OCI-LY7 (cell line): Measurements from ENCODE around the gene KIF14. TPM values are rescaled to one million over a fixed set of nuclear protein-coding genes. Genes with fewer than 3 reads are reported as not detected.
A peak's percentile ranks its signal among the peaks of the same experiment; 100 is the strongest.
"Not testable (repeated sequence)": the region's sequence is repeated elsewhere in the genome, so short reads cannot be mapped to it uniquely, and the experiment has no call there.

Source experiments
- BruUV-seq: library from RNA; stranded (reverse); fragments of 400-500 nt; replicated peaks from 2 replicates; lab custom pipeline; 2021; lab: Mats Ljungman, UMichigan
- CTCF ChIA-PET: fragments of 300-600 bp; sonication (Branson Sonifier 250); formaldehyde crosslinking; loops from one replicate; lab custom pipeline; 2022; ENCODE audit warnings: antibody characterized with exemption; ENCODE audit not compliant: unreplicated experiment; lab: Charles Lee
- POLR2A ChIA-PET: fragments of 300-600 bp; sonication (Branson Sonifier 250); formaldehyde crosslinking; loops from one replicate; lab custom pipeline; 2022; ENCODE audit warnings: antibody characterized with exemption; lab: Charles Lee
- DNase-seq: peaks from one replicate; pipeline ENCODE4 v3.0.0-alpha.2; 2015; ENCODE audit warnings: low spot score
- H2AFZ ChIP-seq: fragments of 200-600 bp; sonication (generic), shearing (Covaris generic); 2 replicates; pipeline ENCODE4 v1.6.1; 2014; ENCODE audit warnings: mild to moderate bottlenecking, antibody characterized with exemption, low read length, moderate library complexity
- H3K27ac ChIP-seq: fragments of 200-600 bp; sonication (generic); 2 replicates; pipeline ENCODE4 v1.5.1; 2014; ENCODE audit warnings: mixed run types, low read depth, mild to moderate bottlenecking, moderate library complexity, low read length, inconsistent platforms; ENCODE audit not compliant: poor library complexity, severe bottlenecking
- H3K36me3 ChIP-seq: fragments of 200-600 bp; sonication (generic); 2 replicates; pipeline ENCODE4 v1.6.1; 2014; ENCODE audit warnings: mild to moderate bottlenecking, antibody characterized with exemption, low read length, moderate library complexity, mixed read lengths; ENCODE audit not compliant: insufficient read depth
- H3K4me1 ChIP-seq: fragments of 200-600 bp; sonication (generic); 2 replicates; pipeline ENCODE4 v1.5.1; 2014; ENCODE audit warnings: mild to moderate bottlenecking, low read length; ENCODE audit not compliant: insufficient read depth, poor library complexity, severe bottlenecking
- H3K4me2 ChIP-seq: fragments of 200-600 bp; sonication (generic); 2 replicates; pipeline ENCODE4 v1.6.1; 2014; ENCODE audit warnings: mild to moderate bottlenecking, low read length
- H3K4me3 ChIP-seq: fragments of 200-600 bp; sonication (generic); 2 replicates; pipeline ENCODE4 v1.5.1; 2014; ENCODE audit warnings: mild to moderate bottlenecking, low read depth, low read length; ENCODE audit not compliant: poor library complexity, severe bottlenecking
- H3K79me2 ChIP-seq: fragments of 200-600 bp; sonication (generic); 2 replicates; pipeline ENCODE4 v1.6.1; 2016; ENCODE audit warnings: low read depth, mild to moderate bottlenecking, low read length, moderate library complexity, mixed read lengths; ENCODE audit not compliant: insufficient read depth
- H3K9me2 ChIP-seq: fragments of 200-600 bp; sonication (generic); 2 replicates; pipeline ENCODE4 v1.6.1; 2016; ENCODE audit warnings: mild to moderate bottlenecking, low read length, mixed read lengths; ENCODE audit not compliant: insufficient read depth
- H3K9me3 ChIP-seq: fragments of 200-600 bp; sonication (generic); 2 replicates; pipeline ENCODE4 v1.6.1; 2014; ENCODE audit warnings: mild to moderate bottlenecking, mixed run types, low read length, mixed read lengths
- H4K20me1 ChIP-seq: fragments of 200-600 bp; sonication (generic); 2 replicates; pipeline ENCODE4 v1.6.1; 2014; ENCODE audit warnings: mild to moderate bottlenecking, antibody characterized with exemption, low read length, moderate library complexity, mixed read lengths; ENCODE audit not compliant: insufficient read depth
- CTCF ChIP-seq: fragments of 200-600 bp; sonication (generic); conservative IDR thresholded peaks from 2 replicates; pipeline ENCODE4 v1.5.1; 2014; ENCODE audit warnings: mild to moderate bottlenecking, antibody characterized with exemption, low read length, moderate library complexity, mixed read lengths
- EZH2phosphoT487 ChIP-seq: fragments of 200-600 bp; sonication (generic); IDR thresholded peaks from 2 replicates; pipeline ENCODE4 v1.6.1; 2018; ENCODE audit warnings: low read depth, borderline replicate concordance, mild to moderate bottlenecking, mixed run types, antibody characterized with exemption, low read length, moderate library complexity, mixed read lengths
- intact Hi-C: fragments of 100-400 bp; cut with micrococcal nuclease; formaldehyde crosslinking; loops from one replicate; pipeline ENCODE4 v1.10.0; 2022; ENCODE audit not compliant: unreplicated experiment
- total RNA-seq, 2 experiments: library from RNA; depleted of rRNA in 1 of 2; stranded (reverse); fragments of >200 nt in 1 of 2; shearing (Covaris generic) in 1 of 2; gene quantifications; 2 replicates each; pipeline ENCODE4 v1.2.3, GENCODE V29; 2014 to 2022

The KIF14 gene
- total RNA-seq, 2 experiments from 2014 or later: 15.0 to 20.1 TPM

GRCh38 chr1:200556002-200556401 is 64.5 kb downstream of the KIF14 start:
- Histone ChIP-seq H3K9me2 (no peaks in the 10 kb centered on the region), H3K4me2 (no peak overlapping the region), H3K4me1 (no peaks in the 10 kb centered on the region), H3K9me3 (no peaks in the 10 kb centered on the region), H3K79me2 (no peaks in the 10 kb centered on the region), H4K20me1 (no peaks in the 10 kb centered on the region), H3K36me3 (peaks cover 47% of the 10 kb centered on the region; the same call in 1 of the 2 replicates), H3K4me3 (no peak overlapping the region), H3K27ac (no peak overlapping the region), H2AFZ (no peak overlapping the region)
- POLR2A ChIA-PET: interaction anchor here (0.5 to 1.6 kb wide), 4 partner anchors 14 to 729 kb away, joined by 3 to 6 read pairs (median 3); no protein-coding TSS in a partner anchor
- no peak for DNase-seq
- CTCF ChIA-PET: no interaction called here
- TF ChIP-seq CTCF (peak; percentile 51; the same call in 1 of the 2 replicates), EZH2phosphoT487 (no peak)
- intact Hi-C loops: no loop called here
- BruUV-seq: no TSS peak

- H4K20me1 ChIP-seq, DNase-seq, BruUV-seq, H3K9me3 ChIP-seq, H3K4me2 ChIP-seq, H3K4me1 ChIP-seq, H2AFZ ChIP-seq, H3K9me2 ChIP-seq, H3K79me2 ChIP-seq, H3K4me3 ChIP-seq, intact Hi-C loops, CTCF ChIA-PET, H3K27ac ChIP-seq: not testable (repeated sequence)
- POLR2A ChIA-PET: interaction anchor here (0.5 kb wide), 2 partner anchors 18 to 140 kb away, joined by 3 read pairs; no protein-coding TSS in a partner anchor
- H3K36me3 ChIP-seq: peaks cover 22% of the 10 kb centered on the region; the same call in 1 of the 2 replicates
These were observed 67.8 kb downstream of the KIF14 start for GRCh38 chr1:200552737-200553136.

- intact Hi-C loops: no loop called here
- POLR2A ChIA-PET: interaction anchor here (1.1 kb wide), 2 partner anchors 32 to 71 kb away, joined by 3 to 5 read pairs; no protein-coding TSS in a partner anchor
- no peaks in the 10 kb centered on the region for H3K79me2 ChIP-seq
These were observed 70.2 kb downstream of the KIF14 start for GRCh38 chr1:200550367-200550766.

More at GRCh38 chr1:200550367-200550766, 70.2 kb downstream of the KIF14 start:
- Histone ChIP-seq H3K4me3 (no peak overlapping the region), H3K36me3 (peaks cover 15% of the 10 kb centered on the region; the same call in 1 of the 2 replicates), H2AFZ (no peak overlapping the region), H3K4me2 (no peak overlapping the region), H3K27ac (no peak overlapping the region), H3K4me1 (peaks cover 12% of the 10 kb centered on the region), H3K9me3 (no peaks in the 10 kb centered on the region), H3K9me2 (no peaks in the 10 kb centered on the region), H4K20me1 (no peaks in the 10 kb centered on the region)
- no TSS peak for BruUV-seq
- no peak for TF ChIP-seq EZH2phosphoT487
- CTCF ChIA-PET: interaction anchor here (0.5 kb wide), 2 partner anchors 10 to 107 kb away, joined by 3 read pairs; no protein-coding TSS in a partner anchor
- no peak for DNase-seq
